ENCODE measurements around the gene GRM7.

The GRM7 gene

DNA sequence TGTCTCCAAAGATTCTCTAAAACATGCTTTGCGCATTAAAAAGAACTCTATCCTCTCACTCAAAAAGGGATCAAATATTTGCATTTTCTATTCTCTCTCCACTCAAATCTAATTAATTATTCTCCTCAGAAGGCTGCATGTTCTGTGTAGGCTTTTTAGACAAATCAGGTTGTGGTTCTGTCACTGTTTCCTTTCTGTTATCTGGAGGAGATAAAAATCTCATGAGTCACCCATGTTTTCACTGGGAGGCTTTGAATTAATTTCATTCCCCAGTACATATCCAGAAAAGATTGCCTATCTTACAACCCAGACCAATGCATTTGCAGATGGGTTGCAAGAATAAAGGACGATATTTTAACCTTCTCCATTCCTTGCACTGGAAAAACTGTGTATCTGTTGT is 446.5 kb downstream of the GRM7 start:
- no peak for DNase-seq (ENCODE audit: low spot score)

DNA sequence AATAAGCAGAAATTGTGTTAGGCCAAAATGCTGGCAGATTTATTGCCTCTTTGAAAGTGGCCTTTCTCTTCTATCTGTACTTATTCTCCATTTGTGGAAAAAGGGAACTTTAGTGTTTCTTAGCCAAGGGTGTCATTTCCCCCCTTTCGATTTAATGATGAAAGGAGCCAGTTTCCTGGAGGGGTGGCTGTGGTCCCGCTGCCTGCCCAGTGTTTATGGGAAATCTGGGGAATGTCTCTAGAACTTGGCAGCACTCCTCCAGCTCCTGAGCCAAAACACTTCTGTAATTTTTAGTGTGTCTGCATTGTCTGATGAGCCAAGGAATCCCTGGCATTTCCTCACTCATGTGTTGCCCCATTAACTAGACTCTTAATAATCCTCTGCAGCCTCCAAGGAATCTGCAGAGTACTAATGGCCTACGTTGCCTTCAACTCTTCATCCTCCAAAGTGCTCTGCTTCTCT is 448.8 kb downstream of the GRM7 start:
- DNase-seq (ENCODE audit: low spot score): no peak

- DNase-seq (ENCODE audit: low spot score): no peak
These were observed 454.1 kb downstream of the GRM7 start for GRCh38 chr3:7315037-7315436.

DNA sequence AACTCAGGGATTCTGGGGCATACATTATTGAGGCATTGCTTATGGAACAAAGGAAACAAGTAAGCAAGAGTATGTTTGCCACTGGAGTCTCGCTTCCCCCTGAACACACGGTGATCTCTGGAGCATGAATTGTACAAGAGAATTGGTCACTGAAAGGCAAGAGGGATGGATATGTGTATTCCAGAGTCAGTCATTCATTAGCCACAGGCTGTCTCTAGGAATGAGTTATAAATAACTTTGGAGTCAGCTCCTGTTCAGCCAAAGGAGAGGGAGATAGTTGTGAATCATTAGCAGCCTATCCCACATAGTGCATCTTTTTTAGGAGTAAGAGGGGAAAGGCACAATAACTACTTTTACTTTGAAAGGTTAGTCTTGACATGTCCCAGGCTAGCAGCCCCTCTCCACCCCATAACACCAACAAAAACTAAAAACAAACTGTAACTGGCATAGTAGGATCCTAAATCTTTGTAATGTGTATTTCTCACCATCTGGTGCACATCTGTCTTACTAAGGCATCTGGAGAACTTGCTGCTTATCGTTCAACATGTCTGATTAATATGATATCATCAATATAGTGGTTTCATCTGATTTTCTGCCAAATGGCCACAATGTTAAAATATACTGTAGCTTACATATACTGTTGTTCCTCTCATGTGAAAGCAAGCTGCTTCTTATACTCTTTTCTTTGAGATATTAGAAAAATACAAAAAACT is 462.2 kb downstream of the GRM7 start:
- DNase-seq (ENCODE audit: low spot score): no peak

- peak; percentile 6 for DNase-seq (ENCODE audit: low spot score)
These were observed 467.4 kb downstream of the GRM7 start for GRCh38 chr3:7328339-7328738.

DNA sequence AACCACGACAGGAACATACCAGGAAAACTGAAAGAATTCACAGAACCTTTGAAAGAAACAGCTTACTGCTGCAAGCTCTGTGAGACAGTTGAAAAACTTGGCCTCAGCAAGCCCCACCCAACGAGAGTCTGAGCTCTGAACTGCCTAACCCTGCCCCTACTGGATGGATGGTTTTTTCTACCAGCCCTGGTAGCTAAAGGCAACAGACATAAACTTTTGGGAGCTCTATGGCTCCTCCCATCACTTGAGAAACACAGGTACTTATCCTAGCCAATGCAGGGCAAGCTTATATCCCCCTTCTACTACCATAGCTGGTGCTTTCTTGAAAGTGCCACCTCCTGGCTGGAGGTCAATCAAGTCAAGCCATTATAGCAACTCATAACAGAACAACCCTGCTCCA is 471.8 kb downstream of the GRM7 start:
- peak; percentile 16 for DNase-seq (ENCODE audit: low spot score)

- DNase-seq (ENCODE audit: low spot score): peak; percentile 4
These were observed 472.2 kb downstream of the GRM7 start for GRCh38 chr3:7333125-7333524.

DNA sequence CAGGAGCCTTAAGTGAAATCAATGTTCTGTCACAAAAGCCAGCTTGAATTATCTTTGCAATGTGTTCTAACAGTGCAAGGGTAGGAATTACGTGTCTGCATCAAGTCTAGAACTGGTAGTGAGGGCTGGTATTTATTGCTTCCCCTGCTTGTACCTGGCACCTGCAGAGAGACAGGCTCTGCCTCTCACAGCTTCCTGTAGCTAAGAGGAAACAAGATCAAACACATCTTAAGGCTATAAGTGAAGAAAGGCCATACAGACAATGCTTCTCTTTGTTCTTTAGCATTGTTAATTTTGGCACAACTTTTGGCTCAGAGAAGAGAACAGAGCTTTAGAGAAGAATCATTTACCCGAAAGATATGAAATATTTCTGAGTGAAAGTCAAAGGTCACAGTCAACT is 479.9 kb downstream of the GRM7 start:
- no peak for DNase-seq (ENCODE audit: low spot score)

- no peak for DNase-seq (ENCODE audit: low spot score)
These were observed 485.4 kb downstream of the GRM7 start for GRCh38 chr3:7346364-7346763.

DNA sequence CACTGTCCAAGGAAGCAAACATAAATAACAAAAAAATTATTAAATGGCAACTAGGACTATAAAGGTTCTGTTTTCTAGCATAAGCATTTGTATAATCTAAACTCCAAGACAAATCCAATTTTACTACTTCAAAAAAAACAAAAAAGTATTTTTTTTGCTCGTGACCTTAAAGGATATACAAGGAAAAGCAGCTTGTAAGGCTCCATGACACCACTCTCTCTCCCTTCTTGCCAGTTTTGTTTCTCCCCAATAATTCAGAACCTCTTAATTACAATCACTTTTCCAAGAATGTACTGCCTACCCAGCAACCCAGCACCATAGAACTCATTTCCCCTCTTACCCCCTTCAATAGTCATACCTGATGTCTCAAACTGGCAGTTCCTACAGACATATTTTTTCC is 496.2 kb downstream of the GRM7 start:
- no peak for DNase-seq (ENCODE audit: low spot score)

GRCh38 chr3:7367968-7368367 is 507.1 kb downstream of the GRM7 start:
- no peak for DNase-seq (ENCODE audit: low spot score)

- no peak for DNase-seq (ENCODE audit: low spot score)
These were observed 507.7 kb downstream of the GRM7 start for GRCh38 chr3:7368597-7368996.

DNA sequence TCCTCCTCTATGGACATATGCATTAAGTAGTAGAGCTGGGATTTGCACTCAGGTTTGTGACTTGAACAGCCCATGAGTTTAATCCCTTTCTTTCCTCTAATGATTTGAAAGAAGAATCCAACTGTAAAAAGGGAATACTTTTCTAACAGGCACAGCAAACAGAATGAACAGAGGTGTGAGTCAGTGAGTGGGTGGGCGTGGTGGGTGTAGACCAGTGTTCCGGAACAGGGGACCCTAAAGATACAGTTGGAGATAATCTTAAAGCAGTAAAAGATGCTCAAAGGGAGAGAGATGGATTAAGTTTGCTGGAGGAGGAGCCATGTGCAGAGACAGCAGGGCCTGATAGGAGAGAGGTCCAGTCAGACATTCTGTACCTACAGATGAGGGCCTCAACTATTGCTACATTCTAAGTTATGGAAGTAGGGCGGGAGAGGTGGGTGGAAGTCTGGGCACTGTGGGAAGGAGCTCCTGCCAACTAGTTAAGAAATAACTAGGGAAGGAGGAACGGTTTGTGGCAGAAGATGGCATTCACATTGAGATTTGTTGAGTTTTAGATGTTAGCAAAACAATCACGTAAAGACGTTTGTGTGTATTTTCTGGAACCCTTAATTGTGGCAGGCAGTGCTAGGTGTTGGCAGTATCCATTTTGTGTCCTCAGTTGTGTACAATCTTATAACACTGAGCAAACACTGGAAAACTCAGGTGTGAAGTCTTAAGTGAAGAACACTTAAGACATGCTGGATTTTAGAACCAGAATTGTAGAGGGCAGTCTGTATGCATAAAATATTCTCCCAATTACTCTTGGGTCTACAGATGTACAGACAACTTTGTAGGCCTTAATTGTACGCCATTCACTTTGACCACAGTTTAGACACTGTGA is 511.0 kb downstream of the GRM7 start:
- no peak for DNase-seq (ENCODE audit: low spot score)

- DNase-seq (ENCODE audit: low spot score): no peak
These were observed 516.2 kb downstream of the GRM7 start for GRCh38 chr3:7377103-7377502.

- no peak for DNase-seq (ENCODE audit: low spot score)
These were observed 520.8 kb downstream of the GRM7 start for GRCh38 chr3:7381741-7382140.

DNA sequence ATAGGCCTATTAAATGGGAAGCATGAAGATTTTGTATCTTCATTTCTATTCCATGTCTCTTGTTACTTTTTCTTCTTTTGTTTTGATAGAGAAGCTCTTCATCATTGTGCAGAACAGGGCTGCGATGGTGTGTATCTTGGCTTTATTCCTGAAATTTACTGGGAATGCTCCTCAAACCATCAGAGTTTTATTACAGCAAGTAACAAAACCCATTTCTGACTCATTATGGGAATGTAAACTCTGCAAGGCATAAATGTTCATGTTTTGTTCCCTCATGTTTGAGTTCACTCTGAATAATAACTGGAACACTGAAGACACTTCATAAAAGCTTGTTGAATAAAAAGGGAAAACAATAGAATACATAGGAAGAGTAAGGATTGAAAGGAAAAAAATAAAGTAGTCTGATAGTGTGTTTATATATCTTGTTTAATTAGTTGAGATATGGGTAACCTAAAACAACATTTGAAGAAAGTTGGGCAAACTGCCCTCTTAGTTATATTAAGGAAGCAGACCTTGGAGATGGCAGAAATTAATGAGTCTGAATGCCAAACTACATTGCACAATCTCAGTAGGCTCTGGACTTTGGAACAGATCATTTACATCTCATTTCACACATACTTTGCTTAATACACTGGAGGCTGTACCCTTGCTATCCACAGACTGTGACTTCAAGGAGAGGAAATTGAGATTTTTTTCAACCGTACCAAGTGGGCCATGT is 521.5 kb downstream of the GRM7 start:
- no peak for DNase-seq (ENCODE audit: low spot score)

GRCh38 chr3:7385635-7386034 is 524.7 kb downstream of the GRM7 start:
- no peak for DNase-seq (ENCODE audit: low spot score)

- no peak for DNase-seq (ENCODE audit: low spot score)
These were observed 527.1 kb downstream of the GRM7 start for GRCh38 chr3:7388026-7388425.

DNA sequence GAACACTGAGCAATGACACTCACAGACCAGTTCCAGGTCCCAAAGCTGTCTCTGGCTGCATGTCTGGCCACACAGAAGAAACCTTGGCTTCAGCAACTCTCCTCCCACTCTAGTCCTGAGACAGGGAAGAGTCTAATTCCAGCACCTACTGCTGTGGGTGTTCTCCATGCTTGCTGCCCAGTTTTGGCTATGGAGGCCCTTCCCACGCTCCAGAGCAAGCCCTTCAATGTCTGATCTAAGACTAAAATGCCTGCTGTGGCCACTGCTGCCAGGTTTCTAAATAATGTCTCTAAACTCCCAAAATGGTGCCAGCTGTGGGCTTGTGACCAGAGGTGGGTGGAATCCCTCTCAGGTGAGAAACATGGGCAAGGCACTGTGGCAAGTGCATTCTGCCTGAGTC is 531.3 kb downstream of the GRM7 start:
- no peak for DNase-seq (ENCODE audit: low spot score)

GRCh38 chr3:7393944-7394605 is 533.2 kb downstream of the GRM7 start:
- DNase-seq (ENCODE audit: low spot score): no peak

- DNase-seq (ENCODE audit: low spot score): no peak
These were observed 535.6 kb downstream of the GRM7 start for GRCh38 chr3:7396534-7396933.

GRCh38 chr3:7397097-7397496 is 536.2 kb downstream of the GRM7 start:
- DNase-seq (ENCODE audit: low spot score): no peak

Measured in iPS-NIHi11 (cell line).